GM19238 (cell line): Measurements from ENCODE around the gene SUCLG1.
"Not testable (repeated sequence)": the region's sequence is repeated elsewhere in the genome, so short reads cannot be mapped to it uniquely, and the experiment has no call there.

Source experiments
- DNase-seq: peaks from one replicate; pipeline ENCODE4 v3.0.0; 2011; ENCODE audit warnings: low spot score; ENCODE audit not compliant: insufficient read length

The SUCLG1 gene

GRCh38 chr2:84459018-84459943 lies at the start of gene SUCLG1:
Gene SUCLG1 (minus strand): TSS chr2:84459280. CDS start chr2:84459269, 11 bp downstream.
- peak; percentile 80 for DNase-seq

- DNase-seq: no peak
Observed at GRCh38 chr2:84498150-84498799, 39.2 kb upstream of the SUCLG1 start.

GRCh38 chr2:84497285-84497684 lies 38.2 kb upstream of the SUCLG1 start:
- DNase-seq: no peak

- DNase-seq: no peak
Observed at GRCh38 chr2:84496386-84496785, 37.3 kb upstream of the SUCLG1 start.

GRCh38 chr2:84495539-84496146 lies 36.6 kb upstream of the SUCLG1 start:
- DNase-seq: peak; percentile 5

GRCh38 chr2:84494070-84494469 lies 35.0 kb upstream of the SUCLG1 start:
- no peak for DNase-seq

GRCh38 chr2:84493514-84493913 lies 34.4 kb upstream of the SUCLG1 start:
- no peak for DNase-seq

- no peak for DNase-seq
Observed at GRCh38 chr2:84492571-84492970, 33.5 kb upstream of the SUCLG1 start.

GRCh38 chr2:84491741-84492140 lies 32.7 kb upstream of the SUCLG1 start:
- no peak for DNase-seq

GRCh38 chr2:84491256-84491655 lies 32.2 kb upstream of the SUCLG1 start:
- no peak for DNase-seq

- no peak for DNase-seq
Observed at GRCh38 chr2:84487298-84487996, 28.4 kb upstream of the SUCLG1 start.

- no peak for DNase-seq
Observed at GRCh38 chr2:84486441-84487115, 27.5 kb upstream of the SUCLG1 start.

- no peak for DNase-seq
Observed at GRCh38 chr2:84483320-84483719, 24.2 kb upstream of the SUCLG1 start.

GRCh38 chr2:84482603-84483002 lies 23.5 kb upstream of the SUCLG1 start:
- DNase-seq: no peak

- DNase-seq: no peak
Observed at GRCh38 chr2:84481702-84482101, 22.6 kb upstream of the SUCLG1 start.

GRCh38 chr2:84478867-84479266 lies 19.8 kb upstream of the SUCLG1 start:
- no peak for DNase-seq

- no peak for DNase-seq
Observed at GRCh38 chr2:84477886-84478285, 18.8 kb upstream of the SUCLG1 start.

GRCh38 chr2:84474176-84474575 lies 15.1 kb upstream of the SUCLG1 start:
- no peak for DNase-seq

GRCh38 chr2:84472856-84473565 lies 13.9 kb upstream of the SUCLG1 start:
- DNase-seq: no peak

- not testable (repeated sequence) for DNase-seq
Observed at GRCh38 chr2:84472423-84472822, 13.3 kb upstream of the SUCLG1 start.
